ENCODE measurements around the gene FOXI1.

FOXI1 gene

DNA sequence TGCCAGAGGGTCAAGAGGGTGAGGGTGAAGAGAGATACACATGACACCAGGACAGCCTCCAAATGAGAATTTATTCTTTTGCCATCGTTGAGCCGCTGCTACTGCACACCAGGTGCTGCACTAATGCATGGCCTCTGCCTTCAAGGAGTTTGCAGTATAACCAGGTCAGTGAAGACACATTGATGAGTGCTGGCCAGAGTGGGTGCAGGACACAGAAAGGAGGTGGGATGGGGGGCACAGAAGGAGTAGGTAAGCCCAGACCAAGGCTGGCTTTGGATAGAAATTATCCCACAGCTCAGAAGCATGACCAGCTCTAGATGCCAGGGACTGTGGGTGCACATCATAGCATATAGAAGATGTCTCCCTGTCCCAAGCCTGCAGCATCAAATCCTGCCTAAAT is 38.0 kb downstream of the FOXI1 start:
- TF ChIP-seq, protein P1, sequence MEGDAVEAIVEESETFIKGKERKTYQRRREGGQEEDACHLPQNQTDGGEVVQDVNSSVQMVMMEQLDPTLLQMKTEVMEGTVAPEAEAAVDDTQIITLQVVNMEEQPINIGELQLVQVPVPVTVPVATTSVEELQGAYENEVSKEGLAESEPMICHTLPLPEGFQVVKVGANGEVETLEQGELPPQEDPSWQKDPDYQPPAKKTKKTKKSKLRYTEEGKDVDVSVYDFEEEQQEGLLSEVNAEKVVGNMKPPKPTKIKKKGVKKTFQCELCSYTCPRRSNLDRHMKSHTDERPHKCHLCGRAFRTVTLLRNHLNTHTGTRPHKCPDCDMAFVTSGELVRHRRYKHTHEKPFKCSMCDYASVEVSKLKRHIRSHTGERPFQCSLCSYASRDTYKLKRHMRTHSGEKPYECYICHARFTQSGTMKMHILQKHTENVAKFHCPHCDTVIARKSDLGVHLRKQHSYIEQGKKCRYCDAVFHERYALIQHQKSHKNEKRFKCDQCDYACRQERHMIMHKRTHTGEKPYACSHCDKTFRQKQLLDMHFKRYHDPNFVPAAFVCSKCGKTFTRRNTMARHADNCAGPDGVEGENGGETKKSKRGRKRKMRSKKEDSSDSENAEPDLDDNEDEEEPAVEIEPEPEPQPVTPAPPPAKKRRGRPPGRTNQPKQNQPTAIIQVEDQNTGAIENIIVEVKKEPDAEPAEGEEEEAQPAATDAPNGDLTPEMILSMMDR (conservative IDR thresholded peaks at IDR 0.05; ENCODE audit: low read depth), result no peak
- H3K27ac ChIP-seq, result no peak overlapping the region
- CTCF ChIA-PET, result interaction anchor here (0.6 kb wide), 1 partner anchor 1448 kb away, joined by 3 read pairs; no protein-coding TSS in a partner anchor
- POLR2A ChIA-PET (ENCODE audit: low non-redundant PET), result no interaction called here
- no peak for DNase-seq (ENCODE audit: low spot score)

GRCh38 chr5:170144286-170145023 is 38.8 kb downstream of the FOXI1 start:
- TF ChIP-seq, protein P1 (conservative IDR thresholded peaks at IDR 0.05; ENCODE audit: low read depth), result no peak
- CTCF ChIA-PET, result interaction anchor here (0.6 kb wide), 1 partner anchor 1449 kb away, joined by 3 read pairs; no protein-coding TSS in a partner anchor
- no peak overlapping the region for H3K27ac ChIP-seq
- POLR2A ChIA-PET (ENCODE audit: low non-redundant PET), result no interaction called here
- no peak for DNase-seq (ENCODE audit: low spot score)

DNA sequence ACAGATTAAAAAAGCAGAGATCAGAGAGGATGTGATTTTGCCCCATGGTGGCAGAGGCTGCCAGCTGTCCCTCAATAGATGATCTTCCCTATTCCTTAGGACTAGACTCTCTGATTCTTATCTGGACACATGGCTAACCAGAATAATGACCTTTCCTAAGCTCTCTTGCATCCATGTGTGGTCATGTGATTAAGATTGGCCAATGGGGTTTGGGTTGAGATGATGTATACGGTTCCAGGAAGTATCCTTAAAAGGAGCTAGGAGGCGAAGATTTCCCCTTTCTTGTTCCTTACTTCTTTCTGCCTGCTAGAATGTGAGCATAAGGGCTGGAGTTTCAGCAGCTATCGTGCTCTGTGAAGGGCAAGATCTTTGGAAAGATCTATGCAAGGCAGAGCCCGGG is 39.8 kb downstream of the FOXI1 start:
- no peak for DNase-seq (ENCODE audit: low spot score)
- ChIA-PET CTCF (no interaction called here), POLR2A (ENCODE audit: low non-redundant PET) (no interaction called here)
- TF ChIP-seq, protein P1 (conservative IDR thresholded peaks at IDR 0.05; ENCODE audit: low read depth), result no peak
- H3K27ac ChIP-seq, result no peak overlapping the region

- no peak overlapping the region for H3K27ac ChIP-seq
- DNase-seq (ENCODE audit: low spot score), result no peak
- TF ChIP-seq, protein P1 (conservative IDR thresholded peaks at IDR 0.05; ENCODE audit: low read depth), result no peak
- ChIA-PET CTCF (interaction anchor here (0.6 to 0.7 kb wide), 2 partner anchors 13 to 346 kb away, joined by 3 to 7 read pairs; no protein-coding TSS in a partner anchor), POLR2A (ENCODE audit: low non-redundant PET) (no interaction called here)
Measured at GRCh38 chr5:170147051-170147752, 41.5 kb downstream of the FOXI1 start.

- POLR2A ChIA-PET (ENCODE audit: low non-redundant PET), result no interaction called here
Measured at GRCh38 chr5:170147753-170148264, 42.1 kb downstream of the FOXI1 start.

More at GRCh38 chr5:170147753-170148264, 42.1 kb downstream of the FOXI1 start:
- TF ChIP-seq, protein P1 (conservative IDR thresholded peaks at IDR 0.05; ENCODE audit: low read depth), result no peak
- no peak for DNase-seq (ENCODE audit: low spot score)
- CTCF ChIA-PET, result interaction anchor here (0.6 to 0.7 kb wide), 2 partner anchors 13 to 347 kb away, joined by 3 to 7 read pairs; no protein-coding TSS in a partner anchor
- H3K27ac ChIP-seq, result no peak overlapping the region

Data from RWPE1 (cell line).